OCI-LY7 (cell line): ENCODE results near the gene IL2RG.

Experiments used
- EZH2phosphoT487 ChIP-seq: fragments of 200-600 bp; sonication (generic); IDR thresholded peaks from 2 replicates; pipeline ENCODE4 v1.6.1; 2018; ENCODE audit warnings: low read depth, borderline replicate concordance, mild to moderate bottlenecking, mixed run types, antibody characterized with exemption, low read length, moderate library complexity, mixed read lengths
- TF ChIP-seq, protein P1 (sequence below): fragments of 200-600 bp; sonication (generic); conservative IDR thresholded peaks from 2 replicates; pipeline ENCODE4 v1.5.1; 2014; ENCODE audit warnings: mild to moderate bottlenecking, antibody characterized with exemption, low read length, moderate library complexity, mixed read lengths

DNA sequence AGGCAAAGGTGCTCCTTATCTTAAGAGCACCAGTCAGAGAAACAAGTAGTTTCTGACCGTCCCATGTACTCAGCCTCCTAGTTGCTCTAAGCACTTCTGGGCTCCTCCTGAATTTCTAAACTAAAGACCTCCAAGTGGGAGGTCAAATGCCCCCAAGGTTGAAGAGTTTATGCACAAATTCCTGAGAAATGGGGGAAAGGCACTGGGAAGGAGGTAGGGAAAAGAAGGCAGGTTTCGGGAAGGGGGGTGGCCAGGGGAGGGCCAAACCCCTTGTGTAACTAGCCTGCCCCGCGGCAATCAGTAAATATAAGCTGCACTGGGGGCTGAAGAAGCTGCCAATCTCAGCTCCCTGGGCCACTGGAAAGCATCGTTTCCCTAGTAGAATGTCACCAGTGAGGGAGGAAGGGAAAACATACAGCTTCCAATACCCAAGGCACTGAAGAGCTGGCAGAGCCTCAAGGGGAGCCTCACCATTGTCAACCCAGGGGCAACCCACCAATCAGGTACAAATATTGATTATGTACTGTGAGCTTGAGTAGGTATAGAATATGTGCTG lies 12.3 kb downstream of the IL2RG start:
- TF ChIP-seq, protein P1, sequence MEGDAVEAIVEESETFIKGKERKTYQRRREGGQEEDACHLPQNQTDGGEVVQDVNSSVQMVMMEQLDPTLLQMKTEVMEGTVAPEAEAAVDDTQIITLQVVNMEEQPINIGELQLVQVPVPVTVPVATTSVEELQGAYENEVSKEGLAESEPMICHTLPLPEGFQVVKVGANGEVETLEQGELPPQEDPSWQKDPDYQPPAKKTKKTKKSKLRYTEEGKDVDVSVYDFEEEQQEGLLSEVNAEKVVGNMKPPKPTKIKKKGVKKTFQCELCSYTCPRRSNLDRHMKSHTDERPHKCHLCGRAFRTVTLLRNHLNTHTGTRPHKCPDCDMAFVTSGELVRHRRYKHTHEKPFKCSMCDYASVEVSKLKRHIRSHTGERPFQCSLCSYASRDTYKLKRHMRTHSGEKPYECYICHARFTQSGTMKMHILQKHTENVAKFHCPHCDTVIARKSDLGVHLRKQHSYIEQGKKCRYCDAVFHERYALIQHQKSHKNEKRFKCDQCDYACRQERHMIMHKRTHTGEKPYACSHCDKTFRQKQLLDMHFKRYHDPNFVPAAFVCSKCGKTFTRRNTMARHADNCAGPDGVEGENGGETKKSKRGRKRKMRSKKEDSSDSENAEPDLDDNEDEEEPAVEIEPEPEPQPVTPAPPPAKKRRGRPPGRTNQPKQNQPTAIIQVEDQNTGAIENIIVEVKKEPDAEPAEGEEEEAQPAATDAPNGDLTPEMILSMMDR: no peak
- no peak for TF ChIP-seq EZH2phosphoT487
